Activated CD8-positive, alpha-beta memory T cell treated with anti-CD3 and anti-CD28 coated beads, Interleukin-2, amount 50 U/mL, for 1 hour (primary cell): ENCODE data around the gene SLC4A1.

Source experiments
- DNase-seq: peaks from one replicate; pipeline ENCODE4 v3.0.0-alpha.2; 2020; ENCODE audit errors: extremely low read depth

Gene SLC4A1

GRCh38 chr17:44205962-44206824 is 61.7 kb downstream of the SLC4A1 start:
- no peak for DNase-seq

GRCh38 chr17:44204441-44204882 is 63.5 kb downstream of the SLC4A1 start:
- no peak for DNase-seq

GRCh38 chr17:44203731-44204440 is 64.0 kb downstream of the SLC4A1 start:
- no peak for DNase-seq

DNA sequence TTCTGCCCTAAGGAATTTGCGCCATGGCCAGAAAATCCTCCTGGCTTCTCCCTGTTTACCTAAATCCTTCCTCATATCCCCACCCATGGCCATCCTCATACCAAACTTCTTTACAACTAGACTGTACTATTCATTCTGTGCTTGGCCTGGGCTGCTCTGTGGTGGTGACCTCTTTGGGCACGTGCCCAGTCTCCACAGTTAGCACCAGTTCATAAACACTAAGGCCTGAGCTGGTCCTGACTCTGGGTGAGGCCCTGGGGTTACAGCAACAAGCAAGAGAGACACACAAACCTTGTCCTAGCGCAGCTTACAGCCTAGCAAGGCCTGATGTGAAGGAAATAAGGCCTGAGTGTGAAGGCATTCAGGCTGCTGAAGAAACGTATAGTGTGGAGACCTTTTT is 65.2 kb downstream of the SLC4A1 start:
- DNase-seq, result no peak

DNA sequence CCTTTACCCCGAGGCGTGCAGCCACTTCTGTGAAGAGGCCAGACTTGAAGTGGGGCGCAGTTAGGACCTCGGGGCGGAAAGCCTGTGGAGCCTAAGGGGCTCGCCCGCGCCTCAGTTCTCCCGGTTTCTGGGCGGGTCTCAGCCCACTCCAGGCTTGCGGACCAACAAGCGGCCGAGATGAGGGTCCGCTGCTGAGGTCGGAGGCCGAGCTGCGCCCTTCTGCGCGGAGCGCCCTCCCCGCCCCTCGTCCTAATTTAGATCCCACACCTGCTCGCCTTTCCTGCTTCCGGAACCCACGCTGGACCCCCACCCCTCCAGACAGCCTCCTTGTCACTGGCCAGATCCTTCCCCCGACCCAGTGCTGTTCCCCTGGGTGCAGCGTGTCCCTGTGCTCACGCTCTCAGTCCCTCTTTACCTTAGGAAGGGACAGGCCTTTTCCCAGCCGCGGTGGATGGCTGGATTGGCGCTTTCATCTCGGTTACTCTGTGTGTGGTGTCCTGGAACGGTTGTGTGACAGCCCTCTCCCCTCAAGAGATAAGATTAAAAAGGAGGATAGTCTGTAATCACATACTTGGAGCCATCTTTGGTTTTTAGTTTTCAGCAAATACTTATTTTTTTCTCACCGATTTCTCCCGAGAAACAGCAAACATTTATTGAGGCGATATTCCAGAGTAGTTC is 67.3 kb downstream of the SLC4A1 start:
- DNase-seq, result no peak

DNA sequence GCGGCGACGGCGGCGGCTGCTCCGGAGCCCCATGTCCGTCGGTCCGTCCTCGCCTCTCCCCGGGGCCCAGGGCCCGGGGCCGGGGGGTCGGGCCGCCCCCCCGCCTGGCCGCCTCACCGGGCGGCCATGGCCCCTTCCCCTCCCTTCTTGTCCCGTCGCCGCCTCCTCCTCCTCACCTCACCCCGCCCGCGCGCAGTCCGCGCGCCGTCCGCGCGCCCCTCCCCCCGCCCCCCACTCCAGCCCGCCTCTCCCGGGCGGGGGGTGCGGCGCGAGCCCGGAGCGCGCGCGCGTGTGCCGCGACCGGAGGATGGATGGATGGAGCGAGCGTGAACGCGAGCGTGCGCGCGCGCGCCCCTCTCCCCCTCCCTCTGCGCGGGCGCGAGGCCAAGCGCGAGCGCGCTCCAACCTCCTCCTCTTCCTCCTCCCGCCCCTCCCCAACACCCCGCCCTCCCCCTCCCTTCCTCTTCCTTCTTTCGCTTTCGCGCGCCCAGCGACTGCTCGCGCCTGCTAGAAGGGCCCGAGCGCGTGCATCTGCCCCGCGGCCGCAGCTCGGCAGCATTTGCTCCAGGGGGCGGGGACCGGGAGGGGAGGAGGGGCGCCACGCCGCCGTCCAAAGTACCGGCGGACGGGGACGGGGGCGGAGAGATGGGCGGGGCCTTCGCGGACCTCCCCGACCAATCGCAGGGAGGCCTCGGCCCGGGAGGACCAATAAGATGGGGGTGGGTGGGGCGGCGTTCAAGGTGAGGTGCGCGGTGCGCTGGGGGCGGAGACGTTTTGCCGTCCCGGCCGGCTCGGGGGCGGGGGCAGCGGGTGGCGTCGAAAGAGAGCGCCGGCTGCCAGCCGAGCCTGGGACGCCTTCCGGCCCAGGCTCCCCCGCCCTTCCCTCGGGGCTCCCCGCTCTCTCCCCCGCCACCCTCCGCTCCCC is 68.1 kb downstream of the SLC4A1 start, which contains the start of gene ATXN7L3:
Gene ATXN7L3 (minus strand): TSS at position 332 of the 925 bp plus-strand sequence. CDS start 1,814 bp downstream, outside the sequence.
- peak; percentile 99 for DNase-seq

DNA sequence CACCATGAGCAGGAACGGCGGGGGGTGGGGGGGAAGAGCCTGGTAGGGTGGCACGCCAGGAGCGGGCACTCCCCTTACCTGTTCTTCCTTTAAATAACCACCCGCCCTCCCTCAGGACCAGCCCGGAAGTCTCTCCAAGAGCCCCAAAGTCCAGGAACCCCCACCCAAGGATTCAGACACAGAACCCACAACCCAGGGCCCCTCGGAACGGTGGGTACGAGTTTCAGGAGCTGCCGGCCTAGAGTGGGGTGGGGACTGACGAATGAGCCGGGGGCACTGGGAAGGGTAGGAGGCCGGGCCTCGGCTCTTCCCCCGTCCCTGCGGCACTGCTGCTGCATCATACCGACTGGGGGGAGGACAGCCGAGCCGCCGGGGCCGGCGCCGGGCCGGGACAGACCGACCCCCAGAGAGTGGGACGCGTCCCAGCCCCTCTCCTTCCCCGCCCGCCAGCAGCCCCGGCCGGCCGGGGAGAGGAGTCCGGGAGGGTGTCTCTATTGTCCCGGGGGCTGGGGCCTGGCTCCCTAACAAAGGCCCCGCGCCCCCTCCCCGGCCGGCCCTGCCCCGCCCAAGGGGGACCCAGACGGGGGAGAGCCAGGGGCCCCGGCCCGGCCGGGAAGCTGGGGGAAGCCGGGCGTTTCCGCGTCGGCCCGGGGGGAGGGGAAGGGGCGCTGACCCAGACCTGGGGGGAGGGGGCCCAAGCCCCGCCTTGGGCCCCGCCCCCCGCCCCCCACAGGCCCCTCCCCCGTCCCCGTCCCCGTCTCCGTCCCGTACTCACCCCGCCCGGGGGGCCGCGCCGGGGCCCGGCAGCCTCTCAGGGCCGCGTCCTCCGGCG is 69.0 kb downstream of the SLC4A1 start:
- no peak for DNase-seq
